CD4-positive, alpha-beta T cell treated with Interleukin-17A for 1 hour (primary cell): ENCODE results near the gene FAAH2.
"Not testable (repeated sequence)": the region's sequence is repeated elsewhere in the genome, so short reads cannot be mapped to it uniquely, and the experiment has no call there.

Source experiments
- DNase-seq: peaks from one replicate; pipeline ENCODE4 v3.0.0-alpha.2; 2020

Gene FAAH2

GRCh38 chrX:57286507-57287251, at the start of gene FAAH2:
Gene FAAH2 (plus strand): TSS chrX:57286706. CDS start chrX:57286826, 120 bp downstream.
- DNase-seq = peak; percentile 85

GRCh38 chrX:57241967-57242366, 44.5 kb upstream of the FAAH2 start:
- DNase-seq = no peak

GRCh38 chrX:57251965-57252364, 34.5 kb upstream of the FAAH2 start:
- DNase-seq = no peak

- DNase-seq = no peak
These were observed 21.4 kb upstream of the FAAH2 start for GRCh38 chrX:57265126-57265525.

GRCh38 chrX:57266275-57266674, 20.2 kb upstream of the FAAH2 start:
- DNase-seq = no peak

GRCh38 chrX:57266871-57267270, 19.6 kb upstream of the FAAH2 start:
- DNase-seq = no peak

GRCh38 chrX:57267308-57267707, 19.2 kb upstream of the FAAH2 start:
- DNase-seq = no peak

- no peak for DNase-seq
These were observed 15.5 kb upstream of the FAAH2 start for GRCh38 chrX:57270980-57271379.

GRCh38 chrX:57282568-57282967, 3.9 kb upstream of the FAAH2 start:
- peak; percentile 45 for DNase-seq

GRCh38 chrX:57285001-57285400, 1.5 kb upstream of the FAAH2 start:
- no peak for DNase-seq

- no peak for DNase-seq
These were observed 2.6 kb downstream of the FAAH2 start for GRCh38 chrX:57289089-57289488.

- no peak for DNase-seq
These were observed 8.5 kb downstream of the FAAH2 start for GRCh38 chrX:57294961-57295360.

GRCh38 chrX:57295679-57296078, 9.2 kb downstream of the FAAH2 start:
- not testable (repeated sequence) for DNase-seq

GRCh38 chrX:57313583-57314215, 27.2 kb downstream of the FAAH2 start:
- peak; percentile 3 for DNase-seq

- no peak for DNase-seq
These were observed 42.5 kb downstream of the FAAH2 start for GRCh38 chrX:57329008-57329407.

GRCh38 chrX:57335790-57336189, 49.3 kb downstream of the FAAH2 start:
- not testable (repeated sequence) for DNase-seq

- no peak for DNase-seq
These were observed 67.1 kb downstream of the FAAH2 start for GRCh38 chrX:57353472-57354132.

GRCh38 chrX:57364145-57364544, 77.6 kb downstream of the FAAH2 start:
- no peak for DNase-seq

GRCh38 chrX:57366430-57366829, 79.9 kb downstream of the FAAH2 start:
- no peak for DNase-seq

- DNase-seq = no peak
These were observed 81.1 kb downstream of the FAAH2 start for GRCh38 chrX:57367649-57368048.

GRCh38 chrX:57368158-57368557, 81.7 kb downstream of the FAAH2 start:
- DNase-seq = no peak

GRCh38 chrX:57379296-57379695, 92.8 kb downstream of the FAAH2 start:
- DNase-seq = no peak

GRCh38 chrX:57380026-57380796, 93.7 kb downstream of the FAAH2 start:
- no peak for DNase-seq
